GM20431 (cell line): Measurements from ENCODE around the gene CDHR1.

Source experiments
- in situ Hi-C: fragments of 300-500 bp; cut with MseI, MboI; formaldehyde crosslinking; loops from one replicate; pipeline ENCODE4 v1.15.0; 2020; ENCODE audit warnings: low sequenced_read_pairs; ENCODE audit not compliant: unreplicated experiment

CDHR1 gene

GRCh38 chr10:84256510-84257342, 62.4 kb downstream of the CDHR1 start:
- in situ Hi-C loops, result no loop called here

- in situ Hi-C loops, result no loop called here
Measured at GRCh38 chr10:84257343-84258020, 63.1 kb downstream of the CDHR1 start.

GRCh38 chr10:84258034-84258695, 63.8 kb downstream of the CDHR1 start:
- in situ Hi-C loops, result no loop called here

GRCh38 chr10:84261236-84261915, 67.0 kb downstream of the CDHR1 start:
- in situ Hi-C loops, result loop anchor here (10.0 kb wide), 1 partner anchor 273 kb away; no protein-coding TSS in a partner anchor

DNA sequence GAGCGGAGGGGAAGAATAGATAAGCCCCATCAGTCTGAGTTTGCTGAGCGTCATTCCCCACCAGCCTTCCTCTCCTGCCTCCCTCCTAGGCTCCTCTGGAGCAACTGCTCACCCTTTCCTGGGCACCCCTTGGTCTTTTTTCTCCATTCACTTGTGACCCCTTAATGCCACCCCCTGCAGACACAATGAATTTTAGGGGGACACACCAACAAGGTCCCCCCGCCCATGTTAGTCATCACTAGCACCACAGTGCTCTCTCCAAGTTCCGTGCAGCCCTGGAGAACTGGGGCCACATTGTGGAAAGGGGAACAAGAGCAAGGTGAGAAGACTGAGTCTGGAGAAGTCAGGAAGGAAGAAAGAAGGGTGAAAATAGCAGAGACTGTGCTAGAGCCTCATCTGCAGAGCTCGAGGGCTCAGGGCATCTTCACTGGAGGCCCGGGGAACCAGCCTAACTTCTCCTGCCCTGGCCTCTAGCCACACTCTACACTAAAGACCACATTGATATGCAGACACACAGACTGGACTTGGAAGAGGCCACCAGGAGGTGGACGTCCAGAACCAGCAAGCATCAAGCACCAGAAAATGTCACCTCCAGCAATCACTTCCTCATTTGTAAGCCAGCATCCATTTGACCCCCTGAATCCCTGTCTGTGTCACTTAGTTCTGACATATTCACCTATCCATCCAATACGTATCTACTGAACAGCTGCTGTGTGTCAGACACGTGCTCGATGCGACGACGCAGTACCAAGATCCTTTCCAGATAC, 68.0 kb downstream of the CDHR1 start:
- in situ Hi-C loops, result loop anchor here (10.0 kb wide), 1 partner anchor 272 kb away; no protein-coding TSS in a partner anchor

- in situ Hi-C loops, result loop anchor here (10.0 kb wide), 1 partner anchor 271 kb away; no protein-coding TSS in a partner anchor
Measured at GRCh38 chr10:84263716-84264115, 69.4 kb downstream of the CDHR1 start.

DNA sequence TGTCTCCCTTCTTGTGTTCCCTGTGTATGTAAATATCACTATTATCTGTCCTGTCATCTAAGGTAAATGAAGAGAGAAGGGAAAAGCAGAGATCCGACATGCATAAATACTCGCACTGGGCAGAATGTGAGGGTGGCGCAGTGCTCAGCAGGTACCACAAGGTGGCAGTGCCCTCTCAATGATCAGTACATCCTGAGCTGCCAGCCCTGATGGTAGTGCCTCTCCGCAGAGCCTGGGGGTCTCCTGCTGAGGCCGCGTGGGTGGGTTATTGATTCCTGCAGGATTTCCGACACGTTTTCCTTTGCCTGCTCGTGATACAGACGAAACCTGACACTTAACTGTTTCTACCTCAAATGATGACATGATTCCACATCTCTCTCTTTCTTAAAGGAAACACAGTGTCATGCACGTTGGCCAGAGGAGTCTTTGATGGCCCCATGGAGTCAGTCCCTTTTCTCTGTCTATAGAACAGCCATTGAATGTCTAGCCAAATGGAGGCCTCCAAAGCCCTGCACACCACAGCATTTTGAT, 70.3 kb downstream of the CDHR1 start:
- in situ Hi-C loops, result loop anchor here (10.0 kb wide), 1 partner anchor 270 kb away; no protein-coding TSS in a partner anchor

DNA sequence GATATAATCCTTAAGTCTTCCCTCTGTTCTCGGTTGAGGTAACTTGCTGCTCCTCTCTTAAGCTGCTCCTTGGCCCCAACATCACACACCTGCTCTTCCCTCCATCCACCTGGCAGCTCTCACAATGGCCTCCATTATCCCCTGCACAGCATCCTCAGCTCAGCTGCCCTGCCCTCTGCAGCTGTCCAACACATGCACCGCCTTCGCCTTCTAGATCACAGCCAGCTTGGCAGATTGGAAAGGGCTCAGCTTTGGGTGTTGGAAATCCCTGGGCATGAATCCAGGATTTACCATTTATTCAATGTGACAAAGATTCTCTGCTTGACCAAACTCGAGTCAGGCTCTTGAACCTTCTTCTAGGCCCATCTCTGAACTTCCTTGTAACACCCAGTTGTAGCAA, 71.1 kb downstream of the CDHR1 start:
- in situ Hi-C loops, result loop anchor here (10.0 kb wide), 1 partner anchor 269 kb away; no protein-coding TSS in a partner anchor

- in situ Hi-C loops, result loop anchor here (10.0 kb wide), 1 partner anchor 267 kb away; no protein-coding TSS in a partner anchor
Measured at GRCh38 chr10:84267503-84268126, 73.3 kb downstream of the CDHR1 start.

DNA sequence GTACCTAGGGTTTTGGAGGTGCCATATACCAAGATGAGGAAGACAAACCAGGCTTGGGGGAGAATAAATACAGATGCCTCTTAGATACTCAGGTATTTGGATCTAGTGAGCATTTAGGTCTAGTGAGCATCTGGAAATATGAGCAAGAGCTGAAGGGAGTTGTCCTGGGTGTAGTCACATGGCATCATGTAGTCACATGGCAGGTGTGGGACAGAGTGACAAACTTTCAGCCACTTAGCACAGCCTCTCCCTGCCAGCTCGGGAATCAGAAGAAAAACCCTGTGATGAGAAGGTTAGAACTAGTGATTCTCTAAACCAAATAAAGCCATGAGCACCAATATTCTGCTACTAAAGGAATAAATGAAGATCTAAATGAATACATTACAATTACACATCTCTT, 74.8 kb downstream of the CDHR1 start:
- in situ Hi-C loops, result loop anchor here (10.0 kb wide), 1 partner anchor 266 kb away; no protein-coding TSS in a partner anchor
